AG08395 (cell line): ENCODE data around the gene ZNF519.

Experiments used
- DNase-seq: peaks from one replicate; pipeline ENCODE4 v3.0.0; 2012; ENCODE audit warnings: mixed read lengths, low spot score

The ZNF519 gene

DNA sequence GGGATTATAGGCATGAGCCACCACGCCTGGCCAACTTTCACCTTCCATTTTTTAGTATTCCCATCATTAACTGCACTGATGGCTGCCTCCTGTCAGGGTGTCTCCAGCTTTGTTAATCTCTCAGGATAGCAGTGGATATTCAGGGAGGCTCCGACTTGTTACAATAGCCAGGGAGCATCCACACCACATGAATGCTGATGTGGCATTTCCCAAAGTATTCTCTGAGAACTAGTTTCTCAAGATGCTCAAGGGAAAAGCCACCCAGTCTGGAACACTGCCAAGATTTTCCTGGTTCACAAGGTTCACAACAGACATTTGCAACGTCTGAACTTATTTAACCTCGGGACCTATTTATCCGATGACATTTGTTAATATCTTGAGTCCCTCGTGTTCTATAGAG, 33.8 kb downstream of the ZNF519 start:
- no peak for DNase-seq

DNA sequence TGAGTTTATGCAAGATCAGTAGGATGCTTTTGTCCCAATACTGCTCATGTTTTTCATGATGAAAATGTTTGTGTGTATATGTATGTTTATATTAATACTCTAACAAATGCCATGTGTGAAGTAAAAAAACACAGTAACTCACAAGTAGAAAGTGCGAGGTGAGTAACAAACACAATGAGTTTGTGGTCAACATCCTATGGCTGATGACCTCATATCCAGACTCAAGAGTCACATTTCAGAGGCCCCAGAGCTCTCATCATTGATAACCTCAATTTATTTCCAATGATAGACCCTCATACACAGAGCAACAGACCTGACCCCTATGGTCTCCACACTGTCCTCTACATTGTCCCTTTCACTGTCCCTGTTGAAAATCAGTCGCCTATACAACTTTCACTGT, 34.5 kb downstream of the ZNF519 start:
- no peak for DNase-seq

GRCh38 chr18:14093307-14093915, 38.8 kb downstream of the ZNF519 start:
- no peak for DNase-seq

- DNase-seq, result no peak
Measured at GRCh38 chr18:14092625-14093306, 39.5 kb downstream of the ZNF519 start.

- DNase-seq, result peak; percentile 9
Measured at GRCh38 chr18:14089781-14090180, 42.5 kb downstream of the ZNF519 start.

- DNase-seq, result no peak
Measured at GRCh38 chr18:14089191-14089590, 43.0 kb downstream of the ZNF519 start.

GRCh38 chr18:14086458-14087231, 45.6 kb downstream of the ZNF519 start:
- DNase-seq, result peak; percentile 45

- DNase-seq, result no peak
Measured at GRCh38 chr18:14085770-14086457, 46.3 kb downstream of the ZNF519 start.

GRCh38 chr18:14075196-14075595, 57.0 kb downstream of the ZNF519 start:
- DNase-seq, result no peak

GRCh38 chr18:14074187-14074586, 58.0 kb downstream of the ZNF519 start:
- no peak for DNase-seq

DNA sequence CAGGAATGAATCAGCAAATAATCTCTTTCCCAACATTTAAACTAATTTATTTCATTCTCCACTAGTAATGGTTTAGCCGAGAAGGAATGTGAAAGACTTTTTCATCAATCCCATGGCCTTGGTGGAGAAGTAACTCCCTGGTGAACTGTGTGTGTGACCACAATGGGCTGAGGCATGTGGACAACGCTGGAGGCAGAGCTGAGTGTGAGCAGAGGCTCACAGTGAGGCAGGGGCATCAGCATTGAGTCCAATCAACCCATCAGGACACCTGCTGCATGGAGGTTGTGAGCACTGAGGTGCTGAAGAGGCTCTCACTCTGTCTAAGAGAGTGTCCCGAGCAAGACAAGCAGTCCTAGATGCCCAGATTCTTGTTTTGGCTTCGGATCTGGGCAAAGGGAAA, 78.6 kb downstream of the ZNF519 start:
- DNase-seq, result no peak
